AG04450 (cell line): ENCODE measurements around the gene SEMA5A. TPM values are rescaled to one million over a fixed set of nuclear protein-coding genes. Genes with fewer than 3 reads are reported as not detected.

ENCODE experiments used
- CTCF ChIA-PET: fragments of 300-600, 350-600 bp; formaldehyde crosslinking; extraction: SDS; loops from one replicate; lab custom pipeline; 2022; ENCODE audit warnings: antibody characterized with exemption, inconsistent platforms; lab: Charles Lee
- POLR2A ChIA-PET: fragments of 350-600 bp; formaldehyde crosslinking; extraction: SDS; loops from one replicate; lab custom pipeline; 2021; ENCODE audit warnings: antibody characterized with exemption, inconsistent platforms; lab: Yijun Ruan, JAX
- DNase-seq: peaks from one replicate; pipeline ENCODE4 v3.0.0-alpha.2; 2011; ENCODE audit warnings: low read depth, low spot score
- H3K27ac ChIP-seq: one replicate; pipeline ENCODE4 v1.5.1; 2012; ENCODE audit warnings: low read depth, low read length, control low read depth
- H3K27me3 ChIP-seq: one replicate; pipeline ENCODE4 v1.6.0; 2012; ENCODE audit warnings: low read length; ENCODE audit not compliant: control insufficient read depth, insufficient read depth
- H3K4me3 ChIP-seq: 2 replicates; pipeline ENCODE4 v1.5.1; 2011; ENCODE audit warnings: mild to moderate bottlenecking, low read depth, low read length, control low read depth
- H3K9me3 ChIP-seq: 2 replicates; pipeline ENCODE4 v1.5.1; 2012; ENCODE audit warnings: low read length; ENCODE audit not compliant: control insufficient read depth, insufficient read depth
- polyA plus RNA-seq: library from polyadenylated mRNA; depleted of rRNA; stranded (reverse); fragments of >200 nt; gene quantifications from 2 replicates; pipeline ENCODE4 v1.2.3, GENCODE V29; 2011
- TF ChIP-seq, protein P1 (sequence below): IDR thresholded peaks from 2 replicates; pipeline ENCODE4 v1.5.1; 2011; ENCODE audit warnings: low read depth, low read length, control low read depth, inconsistent platforms

The SEMA5A gene
- polyA plus RNA-seq, 1 experiment: 31.8 TPM

DNA sequence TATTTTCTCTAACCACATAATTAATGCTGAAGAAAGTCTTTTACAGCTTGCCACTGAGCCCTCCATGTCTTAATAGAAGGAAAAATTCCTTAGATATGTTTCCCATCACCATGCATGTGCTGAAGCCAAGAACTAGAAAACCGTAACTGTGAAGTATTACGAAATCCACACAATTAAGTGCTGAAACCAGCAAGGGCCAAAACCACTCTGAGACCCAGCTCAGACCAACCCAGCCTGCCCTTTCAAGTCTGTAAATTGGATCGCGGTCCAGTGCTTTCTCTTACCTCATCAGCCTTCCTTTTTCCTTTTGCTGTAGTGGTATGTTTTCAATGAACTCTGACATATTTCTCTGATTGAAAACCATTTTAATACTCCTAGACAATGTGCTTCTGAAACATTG, 26.3 kb downstream of the SEMA5A start:
- no peaks in the 10 kb centered on the region for H3K27me3 ChIP-seq
- no peak for DNase-seq
- CTCF ChIA-PET: no interaction called here
- no peak overlapping the region for H3K27ac ChIP-seq
- no peak overlapping the region for H3K4me3 ChIP-seq
- POLR2A ChIA-PET: interaction anchor here (0.6 kb wide), 1 partner anchor 674 kb away, joined by 13 read pairs; no protein-coding TSS in a partner anchor
- no peaks in the 10 kb centered on the region for H3K9me3 ChIP-seq
- TF ChIP-seq, protein P1, sequence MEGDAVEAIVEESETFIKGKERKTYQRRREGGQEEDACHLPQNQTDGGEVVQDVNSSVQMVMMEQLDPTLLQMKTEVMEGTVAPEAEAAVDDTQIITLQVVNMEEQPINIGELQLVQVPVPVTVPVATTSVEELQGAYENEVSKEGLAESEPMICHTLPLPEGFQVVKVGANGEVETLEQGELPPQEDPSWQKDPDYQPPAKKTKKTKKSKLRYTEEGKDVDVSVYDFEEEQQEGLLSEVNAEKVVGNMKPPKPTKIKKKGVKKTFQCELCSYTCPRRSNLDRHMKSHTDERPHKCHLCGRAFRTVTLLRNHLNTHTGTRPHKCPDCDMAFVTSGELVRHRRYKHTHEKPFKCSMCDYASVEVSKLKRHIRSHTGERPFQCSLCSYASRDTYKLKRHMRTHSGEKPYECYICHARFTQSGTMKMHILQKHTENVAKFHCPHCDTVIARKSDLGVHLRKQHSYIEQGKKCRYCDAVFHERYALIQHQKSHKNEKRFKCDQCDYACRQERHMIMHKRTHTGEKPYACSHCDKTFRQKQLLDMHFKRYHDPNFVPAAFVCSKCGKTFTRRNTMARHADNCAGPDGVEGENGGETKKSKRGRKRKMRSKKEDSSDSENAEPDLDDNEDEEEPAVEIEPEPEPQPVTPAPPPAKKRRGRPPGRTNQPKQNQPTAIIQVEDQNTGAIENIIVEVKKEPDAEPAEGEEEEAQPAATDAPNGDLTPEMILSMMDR: no peak

DNA sequence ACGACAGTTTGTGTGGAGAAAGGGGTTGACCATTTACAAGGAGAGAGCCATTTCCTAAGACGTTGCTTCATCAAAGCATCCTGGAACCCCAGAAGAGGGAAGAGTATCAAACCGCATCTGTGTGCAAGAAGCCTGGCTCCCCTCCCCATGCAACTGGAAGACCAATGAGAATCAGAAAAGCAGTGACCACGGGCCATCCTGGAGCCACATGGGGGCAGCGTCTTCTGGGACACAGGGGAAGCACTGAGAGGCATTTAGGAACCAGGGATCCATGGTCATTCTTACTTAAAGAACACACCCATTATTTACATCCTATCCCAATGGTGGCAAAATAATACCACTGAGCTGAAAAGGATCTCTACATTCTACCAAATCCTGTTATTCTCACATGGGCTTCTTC, 29.3 kb downstream of the SEMA5A start:
- Histone ChIP-seq H3K27ac (no peak overlapping the region), H3K4me3 (no peak overlapping the region), H3K27me3 (no peaks in the 10 kb centered on the region), H3K9me3 (no peaks in the 10 kb centered on the region)
- TF ChIP-seq, protein P1: no peak
- ChIA-PET POLR2A (no interaction called here), CTCF (interaction anchor here (1.3 kb wide), 1 partner anchor 27 kb away, joined by 4 read pairs; no protein-coding TSS in a partner anchor)
- no peak for DNase-seq

- ChIA-PET CTCF (interaction anchor here (0.5 to 1.3 kb wide), 4 partner anchors 9 to 29 kb away, joined by 3 to 6 read pairs (median 4); no protein-coding TSS in a partner anchor), POLR2A (no interaction called here)
- H3K4me3 ChIP-seq: no peak overlapping the region
These were observed 30.4 kb downstream of the SEMA5A start for GRCh38 chr5:9515436-9515835.

DNA sequence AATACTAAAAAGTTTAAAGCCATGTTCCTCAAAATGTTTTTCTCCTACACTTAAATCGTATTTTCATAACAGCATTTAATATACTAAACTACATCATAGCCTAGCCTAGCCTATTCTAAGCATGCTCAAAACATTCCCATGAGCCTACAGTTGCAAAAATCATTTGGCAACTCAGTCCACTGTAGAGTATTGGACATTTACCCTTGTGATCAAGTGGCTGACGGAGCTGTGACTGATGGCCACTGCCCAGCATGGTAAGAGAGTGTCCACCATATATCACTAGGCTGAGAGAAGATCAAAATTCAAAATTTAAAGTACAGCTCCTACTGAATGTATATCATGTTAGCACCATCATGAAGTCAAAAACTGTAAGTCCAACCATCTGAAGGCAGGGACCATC, 30.9 kb downstream of the SEMA5A start:
- TF ChIP-seq, protein P1: no peak
- Histone ChIP-seq H3K27ac (no peak overlapping the region), H3K27me3 (no peaks in the 10 kb centered on the region), H3K9me3 (no peaks in the 10 kb centered on the region), H3K4me3 (no peak overlapping the region)
- no peak for DNase-seq
- ChIA-PET CTCF (interaction anchor here (0.5 to 1.3 kb wide), 4 partner anchors 10 to 29 kb away, joined by 3 to 6 read pairs (median 4); no protein-coding TSS in a partner anchor), POLR2A (no interaction called here)

More at GRCh38 chr5:9515436-9515835, 30.4 kb downstream of the SEMA5A start:
- Histone ChIP-seq H3K27ac (no peak overlapping the region), H3K9me3 (no peaks in the 10 kb centered on the region), H3K27me3 (no peaks in the 10 kb centered on the region)
- DNase-seq: no peak
- TF ChIP-seq, protein P1: no peak

- DNase-seq: no peak
- Histone ChIP-seq H3K9me3 (no peaks in the 10 kb centered on the region), H3K4me3 (no peak overlapping the region), H3K27me3 (no peaks in the 10 kb centered on the region), H3K27ac (no peak overlapping the region)
- POLR2A ChIA-PET: no interaction called here
- TF ChIP-seq, protein P1: peak; percentile 56
- CTCF ChIA-PET: interaction anchor here (0.9 to 1.8 kb wide), 7 partner anchors 9 to 281 kb away, joined by 3 read pairs; no protein-coding TSS in a partner anchor
These were observed 32.0 kb downstream of the SEMA5A start for GRCh38 chr5:9513827-9514226.
